ENCODE measurements around the gene PACSIN2. TPM values are rescaled to one million over a fixed set of nuclear protein-coding genes. Genes with fewer than 3 reads are reported as not detected.

The PACSIN2 gene
- total and polyA plus RNA-seq, 2 of the 13 experiments (the other 11 are each of a cell fraction or from before 2014, with no cell fraction given) = 54.1 to 68.8 TPM

DNA sequence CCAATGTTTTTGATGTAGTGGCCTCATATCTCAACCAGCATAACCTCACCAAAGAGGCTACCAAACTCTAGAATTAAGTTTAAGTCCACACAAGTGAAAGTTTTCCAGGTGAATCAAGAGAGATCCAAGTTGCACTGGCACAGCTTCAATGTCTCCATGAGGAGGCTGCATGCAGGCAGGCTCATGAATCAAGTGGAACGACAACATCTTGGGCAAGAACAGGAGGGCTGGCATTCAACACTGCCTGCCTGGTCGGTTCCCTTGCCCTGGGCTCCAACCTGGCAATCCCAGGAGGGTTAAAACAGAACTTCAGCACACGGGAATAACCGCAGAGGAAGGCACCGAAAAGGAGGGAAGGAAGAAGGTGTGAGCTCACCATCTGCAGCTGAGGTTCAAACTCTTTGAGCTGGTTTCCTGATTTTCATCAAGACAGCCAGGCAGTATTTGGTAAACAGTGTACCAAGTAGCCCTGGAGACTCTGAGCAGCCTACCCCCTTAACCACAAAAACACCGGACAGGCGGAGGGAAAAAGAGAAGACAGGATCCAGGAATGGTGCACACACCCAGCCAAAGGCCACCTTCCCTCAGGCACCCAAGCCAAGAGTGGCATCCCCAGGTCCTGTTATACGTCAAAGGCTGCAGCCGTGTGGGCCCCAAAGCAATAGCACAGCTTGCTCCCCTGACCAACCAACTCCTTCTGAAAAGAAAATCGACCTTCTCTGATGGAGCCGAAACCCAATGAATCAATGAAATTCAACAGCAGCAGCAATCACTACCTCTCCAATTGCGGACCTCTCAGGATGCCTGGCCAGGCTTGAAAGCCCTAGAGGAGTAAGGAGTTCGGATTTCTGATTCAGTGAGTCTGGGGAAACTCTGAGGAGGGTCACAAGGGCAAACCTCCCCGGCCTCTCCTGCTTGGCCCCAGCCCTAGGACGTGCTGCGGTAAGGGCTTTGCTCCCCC, 1.3 kb downstream of the PACSIN2 start (continued):
- TF ChIP-seq TBX2 (CRISPR knock-in tag; IDR thresholded peaks at IDR 0.05; ENCODE audit: borderline replicate concordance) (no peak), ZNF598 (CRISPR knock-in tag; IDR thresholded peaks at IDR 0.05; ENCODE audit: borderline replicate concordance) (0 out of 2 replicates have a peak, but pooled peaks have one; percentile 47), SMARCE1 (IDR thresholded peaks at IDR 0.05; ENCODE audit: borderline replicate concordance) (no peak), PRPF4 (IDR thresholded peaks at IDR 0.05; ENCODE audit: low read depth, low read length, poor library complexity, severe bottlenecking) (no peak), ZNF749 (CRISPR knock-in tag; IDR thresholded peaks at IDR 0.05; ENCODE audit: borderline replicate concordance) (no peak), RXRA (CRISPR knock-in tag; IDR thresholded peaks at IDR 0.05) (no peak), GZF1 (CRISPR knock-in tag; IDR thresholded peaks at IDR 0.05) (no peak), YEATS2 (CRISPR knock-in tag; IDR thresholded peaks at IDR 0.05; ENCODE audit: borderline replicate concordance) (0 out of 2 replicates have a peak, but pooled peaks have one; percentile 28), ZNF333 (CRISPR knock-in tag; IDR thresholded peaks at IDR 0.05; ENCODE audit: borderline replicate concordance) (no peak), ZNF383 (CRISPR knock-in tag; IDR thresholded peaks at IDR 0.05; ENCODE audit: borderline replicate concordance) (0 out of 2 replicates have a peak, but pooled peaks have one; percentile 42), ADNP (CRISPR knock-in tag; IDR thresholded peaks at IDR 0.05) (no peak), RARG (CRISPR knock-in tag; IDR thresholded peaks at IDR 0.05; ENCODE audit: low read depth) (no peak), ZNF564 (CRISPR knock-in tag; IDR thresholded peaks at IDR 0.05) (no peak), ZNF546 (CRISPR knock-in tag; conservative IDR thresholded peaks at IDR 0.05) (no peak), IKZF1 (IDR thresholded peaks at IDR 0.05) (no peak), PHF8 (CRISPR knock-in tag; IDR thresholded peaks at IDR 0.05) (0 out of 2 replicates have a peak, but pooled peaks have one; percentile 19)
- TF ChIP-seq, protein P1, sequence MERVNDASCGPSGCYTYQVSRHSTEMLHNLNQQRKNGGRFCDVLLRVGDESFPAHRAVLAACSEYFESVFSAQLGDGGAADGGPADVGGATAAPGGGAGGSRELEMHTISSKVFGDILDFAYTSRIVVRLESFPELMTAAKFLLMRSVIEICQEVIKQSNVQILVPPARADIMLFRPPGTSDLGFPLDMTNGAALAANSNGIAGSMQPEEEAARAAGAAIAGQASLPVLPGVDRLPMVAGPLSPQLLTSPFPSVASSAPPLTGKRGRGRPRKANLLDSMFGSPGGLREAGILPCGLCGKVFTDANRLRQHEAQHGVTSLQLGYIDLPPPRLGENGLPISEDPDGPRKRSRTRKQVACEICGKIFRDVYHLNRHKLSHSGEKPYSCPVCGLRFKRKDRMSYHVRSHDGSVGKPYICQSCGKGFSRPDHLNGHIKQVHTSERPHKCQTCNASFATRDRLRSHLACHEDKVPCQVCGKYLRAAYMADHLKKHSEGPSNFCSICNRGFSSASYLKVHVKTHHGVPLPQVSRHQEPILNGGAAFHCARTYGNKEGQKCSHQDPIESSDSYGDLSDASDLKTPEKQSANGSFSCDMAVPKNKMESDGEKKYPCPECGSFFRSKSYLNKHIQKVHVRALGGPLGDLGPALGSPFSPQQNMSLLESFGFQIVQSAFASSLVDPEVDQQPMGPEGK (CRISPR knock-in tag; IDR thresholded peaks at IDR 0.05) = no peak
- TF ChIP-seq, protein P2, sequence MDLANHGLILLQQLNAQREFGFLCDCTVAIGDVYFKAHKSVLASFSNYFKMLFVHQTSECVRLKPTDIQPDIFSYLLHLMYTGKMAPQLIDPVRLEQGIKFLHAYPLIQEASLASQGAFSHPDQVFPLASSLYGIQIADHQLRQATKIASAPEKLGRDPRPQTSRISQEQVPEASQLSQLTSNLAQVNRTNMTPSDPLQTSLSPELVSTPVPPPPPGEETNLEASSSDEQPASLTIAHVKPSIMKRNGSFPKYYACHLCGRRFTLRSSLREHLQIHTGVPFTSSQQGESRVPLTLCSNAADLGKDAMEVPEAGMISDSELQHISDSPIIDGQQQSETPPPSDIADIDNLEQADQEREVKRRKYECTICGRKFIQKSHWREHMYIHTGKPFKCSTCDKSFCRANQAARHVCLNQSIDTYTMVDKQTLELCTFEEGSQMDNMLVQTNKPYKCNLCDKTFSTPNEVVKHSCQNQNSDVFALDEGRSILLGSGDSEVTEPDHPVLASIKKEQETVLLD (CRISPR knock-in tag; IDR thresholded peaks at IDR 0.05; ENCODE audit: low read depth) = no peak
- TF ChIP-seq, protein P3, sequence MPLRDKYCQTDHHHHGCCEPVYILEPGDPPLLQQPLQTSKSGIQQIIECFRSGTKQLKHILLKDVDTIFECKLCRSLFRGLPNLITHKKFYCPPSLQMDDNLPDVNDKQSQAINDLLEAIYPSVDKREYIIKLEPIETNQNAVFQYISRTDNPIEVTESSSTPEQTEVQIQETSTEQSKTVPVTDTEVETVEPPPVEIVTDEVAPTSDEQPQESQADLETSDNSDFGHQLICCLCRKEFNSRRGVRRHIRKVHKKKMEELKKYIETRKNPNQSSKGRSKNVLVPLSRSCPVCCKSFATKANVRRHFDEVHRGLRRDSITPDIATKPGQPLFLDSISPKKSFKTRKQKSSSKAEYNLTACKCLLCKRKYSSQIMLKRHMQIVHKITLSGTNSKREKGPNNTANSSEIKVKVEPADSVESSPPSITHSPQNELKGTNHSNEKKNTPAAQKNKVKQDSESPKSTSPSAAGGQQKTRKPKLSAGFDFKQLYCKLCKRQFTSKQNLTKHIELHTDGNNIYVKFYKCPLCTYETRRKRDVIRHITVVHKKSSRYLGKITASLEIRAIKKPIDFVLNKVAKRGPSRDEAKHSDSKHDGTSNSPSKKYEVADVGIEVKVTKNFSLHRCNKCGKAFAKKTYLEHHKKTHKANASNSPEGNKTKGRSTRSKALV (CRISPR knock-in tag; IDR thresholded peaks at IDR 0.05) = 0 out of 2 replicates have a peak, but pooled peaks have one; percentile 23
- TF ChIP-seq, protein P4, sequence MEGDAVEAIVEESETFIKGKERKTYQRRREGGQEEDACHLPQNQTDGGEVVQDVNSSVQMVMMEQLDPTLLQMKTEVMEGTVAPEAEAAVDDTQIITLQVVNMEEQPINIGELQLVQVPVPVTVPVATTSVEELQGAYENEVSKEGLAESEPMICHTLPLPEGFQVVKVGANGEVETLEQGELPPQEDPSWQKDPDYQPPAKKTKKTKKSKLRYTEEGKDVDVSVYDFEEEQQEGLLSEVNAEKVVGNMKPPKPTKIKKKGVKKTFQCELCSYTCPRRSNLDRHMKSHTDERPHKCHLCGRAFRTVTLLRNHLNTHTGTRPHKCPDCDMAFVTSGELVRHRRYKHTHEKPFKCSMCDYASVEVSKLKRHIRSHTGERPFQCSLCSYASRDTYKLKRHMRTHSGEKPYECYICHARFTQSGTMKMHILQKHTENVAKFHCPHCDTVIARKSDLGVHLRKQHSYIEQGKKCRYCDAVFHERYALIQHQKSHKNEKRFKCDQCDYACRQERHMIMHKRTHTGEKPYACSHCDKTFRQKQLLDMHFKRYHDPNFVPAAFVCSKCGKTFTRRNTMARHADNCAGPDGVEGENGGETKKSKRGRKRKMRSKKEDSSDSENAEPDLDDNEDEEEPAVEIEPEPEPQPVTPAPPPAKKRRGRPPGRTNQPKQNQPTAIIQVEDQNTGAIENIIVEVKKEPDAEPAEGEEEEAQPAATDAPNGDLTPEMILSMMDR (CRISPR knock-in tag; IDR thresholded peaks at IDR 0.05) = no peak
- TF ChIP-seq, protein P5, sequence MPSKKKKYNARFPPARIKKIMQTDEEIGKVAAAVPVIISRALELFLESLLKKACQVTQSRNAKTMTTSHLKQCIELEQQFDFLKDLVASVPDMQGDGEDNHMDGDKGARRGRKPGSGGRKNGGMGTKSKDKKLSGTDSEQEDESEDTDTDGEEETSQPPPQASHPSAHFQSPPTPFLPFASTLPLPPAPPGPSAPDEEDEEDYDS (CRISPR knock-in tag; IDR thresholded peaks at IDR 0.05) = no peak
